Omental fat pad (tissue), 4 donors: ENCODE data around the gene IGF2R. TPM values are rescaled to one million over a fixed set of nuclear protein-coding genes. Genes with fewer than 3 reads are reported as not detected.

Experiments used
- ATAC-seq: fragments of 150-250 bp; one replicate; pipeline ENCODE4 v1.9.1; 2016; ENCODE audit warnings: mild to moderate bottlenecking, moderate library complexity; ENCODE audit not compliant: low FRiP score
- DNase-seq: peaks from one replicate; pipeline ENCODE4 v3.0.0-alpha.2; 2019; ENCODE audit warnings: low spot score
- total RNA-seq, 4 donors: library from RNA; depleted of rRNA; stranded (reverse); fragments of >200 nt; gene quantifications; one replicate each; pipeline ENCODE4 v1.1.0, GENCODE V29; 2016
- TF ChIP-seq, protein P1 (sequence below), 3 donors: fragments of 450-650 bp; IDR thresholded peaks; one replicate each; pipeline ENCODE4 v1.5.1; 2016 to 2017; ENCODE audit warnings: antibody characterized with exemption in 3 of 3, mild to moderate bottlenecking in 3 of 3, moderate library complexity in 2 of 3

IGF2R gene
- total RNA-seq, 4 donors from 2014 or later, result 69.9 to 131 (median 110) TPM

DNA sequence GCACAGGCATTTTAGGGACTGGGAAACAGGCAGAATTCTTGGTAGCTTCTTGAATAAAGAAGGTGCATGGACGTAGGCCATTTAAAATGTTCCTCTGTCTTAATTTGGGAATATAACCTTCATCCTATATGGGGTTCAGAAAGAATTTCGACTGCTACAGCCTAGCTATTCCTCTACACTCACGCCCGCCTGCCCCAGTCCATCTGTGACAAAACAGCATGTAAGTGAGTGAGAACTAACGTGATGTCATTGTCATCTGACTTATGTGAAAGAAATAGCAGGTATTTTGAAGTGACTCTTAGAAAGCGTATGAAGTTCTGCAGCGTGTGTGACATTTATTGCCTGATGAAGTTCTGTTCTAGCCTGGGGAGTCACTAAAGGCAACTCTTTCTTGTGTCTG is 100.6 kb downstream of the IGF2R start:
- DNase-seq, result no peak
- TF ChIP-seq, protein P1, sequence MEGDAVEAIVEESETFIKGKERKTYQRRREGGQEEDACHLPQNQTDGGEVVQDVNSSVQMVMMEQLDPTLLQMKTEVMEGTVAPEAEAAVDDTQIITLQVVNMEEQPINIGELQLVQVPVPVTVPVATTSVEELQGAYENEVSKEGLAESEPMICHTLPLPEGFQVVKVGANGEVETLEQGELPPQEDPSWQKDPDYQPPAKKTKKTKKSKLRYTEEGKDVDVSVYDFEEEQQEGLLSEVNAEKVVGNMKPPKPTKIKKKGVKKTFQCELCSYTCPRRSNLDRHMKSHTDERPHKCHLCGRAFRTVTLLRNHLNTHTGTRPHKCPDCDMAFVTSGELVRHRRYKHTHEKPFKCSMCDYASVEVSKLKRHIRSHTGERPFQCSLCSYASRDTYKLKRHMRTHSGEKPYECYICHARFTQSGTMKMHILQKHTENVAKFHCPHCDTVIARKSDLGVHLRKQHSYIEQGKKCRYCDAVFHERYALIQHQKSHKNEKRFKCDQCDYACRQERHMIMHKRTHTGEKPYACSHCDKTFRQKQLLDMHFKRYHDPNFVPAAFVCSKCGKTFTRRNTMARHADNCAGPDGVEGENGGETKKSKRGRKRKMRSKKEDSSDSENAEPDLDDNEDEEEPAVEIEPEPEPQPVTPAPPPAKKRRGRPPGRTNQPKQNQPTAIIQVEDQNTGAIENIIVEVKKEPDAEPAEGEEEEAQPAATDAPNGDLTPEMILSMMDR (IDR thresholded peaks at IDR 0.05), result no peak
- ATAC-seq, result no peak

DNA sequence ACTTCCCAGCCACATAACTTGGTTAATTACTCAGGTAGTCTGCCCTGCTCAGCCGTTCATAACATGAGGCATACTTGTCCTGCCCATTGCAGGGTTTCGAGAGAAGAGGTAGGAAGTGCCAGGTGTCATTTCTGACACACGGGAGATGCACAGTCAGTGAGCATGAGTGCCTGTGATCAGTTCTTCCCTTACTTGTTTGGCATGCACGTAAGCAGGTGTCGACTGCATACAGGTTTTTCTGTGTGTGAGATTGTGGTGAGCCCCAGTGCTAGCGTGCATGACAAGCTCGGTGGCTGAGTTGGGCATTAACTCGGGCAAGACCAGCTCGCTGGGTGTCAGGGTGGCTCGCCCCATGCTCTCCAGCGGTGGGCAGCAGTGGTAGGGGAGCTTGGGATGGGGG is 101.5 kb downstream of the IGF2R start:
- TF ChIP-seq, protein P1 (IDR thresholded peaks at IDR 0.05), result no peak
- no peak for ATAC-seq
- no peak for DNase-seq

DNA sequence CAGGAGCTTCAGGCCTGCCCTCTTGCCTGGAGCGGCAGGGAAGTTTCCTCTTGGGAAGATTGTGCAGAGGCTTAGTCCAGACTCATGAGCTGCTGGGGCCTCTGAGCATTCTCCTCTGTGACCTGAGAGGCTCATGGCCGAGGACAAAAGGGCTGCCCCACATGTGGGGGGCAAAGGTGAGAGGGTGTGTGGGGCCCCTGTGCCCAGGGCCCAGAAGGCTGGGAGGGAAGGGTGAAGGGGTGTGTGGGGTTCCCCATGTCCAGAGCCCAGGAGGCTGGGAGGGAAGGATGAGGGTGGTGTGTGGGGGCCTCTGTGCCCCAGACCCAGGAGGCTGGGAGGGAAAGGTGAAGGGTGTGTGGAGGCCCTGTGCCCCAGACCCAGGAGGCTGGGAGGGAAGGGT is 101.9 kb downstream of the IGF2R start:
- DNase-seq (no peak), ATAC-seq (no peak)
- TF ChIP-seq, protein P1 (IDR thresholded peaks at IDR 0.05), result no peak

DNA sequence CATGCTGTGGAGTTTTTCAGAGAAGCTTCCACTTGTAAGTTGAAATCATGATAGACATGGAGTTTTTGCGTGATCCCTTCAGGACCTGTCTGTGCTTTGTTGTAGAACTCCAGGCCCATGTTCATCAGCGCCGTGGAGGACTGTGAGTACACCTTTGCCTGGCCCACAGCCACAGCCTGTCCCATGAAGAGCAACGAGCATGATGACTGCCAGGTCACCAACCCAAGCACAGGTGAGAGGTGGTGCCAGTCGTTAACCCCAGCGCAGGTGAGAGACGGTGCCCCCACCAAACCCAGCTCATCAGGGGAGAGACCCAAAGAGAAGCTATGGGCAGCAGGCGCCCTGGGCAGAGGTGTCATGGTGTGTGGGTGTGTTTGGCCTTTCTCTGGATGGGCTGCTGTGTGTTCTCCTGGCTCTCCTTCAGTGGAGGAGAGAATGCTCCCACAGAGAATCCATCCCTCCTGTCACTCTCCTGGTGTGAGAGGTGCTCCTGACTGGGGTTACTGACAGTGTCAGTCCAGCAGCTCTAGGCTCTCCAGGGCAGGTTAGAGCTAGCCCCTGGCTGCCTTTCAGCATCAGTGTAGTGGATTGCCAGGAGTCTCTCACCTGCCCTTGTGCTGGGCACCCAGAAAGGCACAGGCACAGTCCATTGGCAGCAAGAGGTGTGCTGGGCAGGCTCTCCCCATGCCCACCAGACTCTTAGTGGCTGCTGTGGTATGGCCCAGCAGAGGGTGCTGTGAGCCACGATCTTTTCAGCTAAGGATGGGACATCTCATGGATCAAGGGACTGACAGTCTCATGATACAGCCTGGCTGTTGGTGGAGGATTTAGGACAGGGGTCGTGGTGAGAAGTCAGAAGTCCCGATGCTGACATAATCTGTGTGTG is 103.2 kb downstream of the IGF2R start:
- no peak for DNase-seq
- ATAC-seq, result no peak

DNA sequence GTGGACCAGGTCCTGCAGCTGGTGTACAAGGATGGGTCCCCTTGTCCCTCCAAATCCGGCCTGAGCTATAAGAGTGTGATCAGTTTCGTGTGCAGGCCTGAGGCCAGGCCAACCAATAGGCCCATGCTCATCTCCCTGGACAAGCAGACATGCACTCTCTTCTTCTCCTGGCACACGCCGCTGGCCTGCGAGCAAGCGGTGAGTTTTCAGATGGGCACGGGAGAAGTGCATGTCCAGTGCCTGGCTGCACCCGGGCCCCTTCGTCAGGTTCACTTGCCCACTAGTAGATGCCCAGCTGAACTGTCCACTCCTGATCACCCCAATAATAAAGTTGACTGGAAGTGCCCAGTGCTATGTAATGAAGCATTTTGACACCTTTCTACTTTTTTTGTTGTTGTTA is 104.4 kb downstream of the IGF2R start:
- TF ChIP-seq, protein P1 (IDR thresholded peaks at IDR 0.05), result no peak
- DNase-seq (no peak), ATAC-seq (no peak)

More for the DNA sequence above, 103.2 kb downstream of the IGF2R start:
- TF ChIP-seq, protein P1 (IDR thresholded peaks at IDR 0.05), result no peak

DNA sequence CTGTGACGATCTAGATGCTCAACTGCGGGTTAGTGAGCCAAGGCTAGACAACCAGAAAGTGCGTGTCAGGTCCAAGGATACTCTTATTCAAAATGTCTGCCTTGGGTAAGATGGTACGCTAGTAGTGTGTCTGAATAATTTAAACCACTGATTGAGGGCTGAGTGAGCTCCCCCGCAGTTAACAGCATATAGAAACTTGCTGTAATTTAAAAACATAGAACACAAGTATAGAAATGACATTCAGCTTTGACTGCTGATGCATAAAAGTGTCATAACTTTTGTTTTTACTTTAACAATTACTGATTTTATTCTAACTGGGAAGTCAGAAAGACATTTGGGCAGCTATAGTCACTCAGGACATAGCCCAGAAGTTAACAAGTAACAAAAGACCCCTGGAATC is 107.1 kb downstream of the IGF2R start:
- TF ChIP-seq, protein P1 (IDR thresholded peaks at IDR 0.05), result no peak
- DNase-seq, result no peak
- no peak for ATAC-seq

DNA sequence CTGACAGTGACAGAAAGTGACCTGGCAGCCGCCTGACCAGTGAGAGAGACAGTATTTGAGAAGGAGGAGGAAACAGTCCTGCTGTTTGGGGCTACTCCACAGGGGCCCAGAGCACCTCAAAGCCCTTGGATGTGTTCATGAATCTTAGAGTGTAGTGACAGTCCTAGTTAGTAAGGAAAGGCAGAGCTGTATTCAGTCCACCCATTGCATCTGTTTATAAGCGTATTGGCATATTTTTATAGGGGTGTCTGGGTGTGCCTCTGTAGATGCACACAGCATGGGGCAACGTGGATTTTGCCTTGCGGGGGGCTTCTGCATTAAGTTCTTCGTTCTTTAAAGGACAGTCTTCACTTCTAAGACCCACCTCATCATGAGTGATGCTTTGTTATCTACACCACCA is 108.1 kb downstream of the IGF2R start:
- ATAC-seq, result no peak
- DNase-seq, result no peak
- TF ChIP-seq, protein P1 (IDR thresholded peaks at IDR 0.05), result no peak
